ENCODE measurements around the gene KLK5. TPM values are rescaled to one million over a fixed set of nuclear protein-coding genes. Genes with fewer than 3 reads are reported as not detected.

Gene KLK5
- polyA plus RNA-seq, 3 donors: 1.6 to 2.7 (median 2.0) TPM

DNA sequence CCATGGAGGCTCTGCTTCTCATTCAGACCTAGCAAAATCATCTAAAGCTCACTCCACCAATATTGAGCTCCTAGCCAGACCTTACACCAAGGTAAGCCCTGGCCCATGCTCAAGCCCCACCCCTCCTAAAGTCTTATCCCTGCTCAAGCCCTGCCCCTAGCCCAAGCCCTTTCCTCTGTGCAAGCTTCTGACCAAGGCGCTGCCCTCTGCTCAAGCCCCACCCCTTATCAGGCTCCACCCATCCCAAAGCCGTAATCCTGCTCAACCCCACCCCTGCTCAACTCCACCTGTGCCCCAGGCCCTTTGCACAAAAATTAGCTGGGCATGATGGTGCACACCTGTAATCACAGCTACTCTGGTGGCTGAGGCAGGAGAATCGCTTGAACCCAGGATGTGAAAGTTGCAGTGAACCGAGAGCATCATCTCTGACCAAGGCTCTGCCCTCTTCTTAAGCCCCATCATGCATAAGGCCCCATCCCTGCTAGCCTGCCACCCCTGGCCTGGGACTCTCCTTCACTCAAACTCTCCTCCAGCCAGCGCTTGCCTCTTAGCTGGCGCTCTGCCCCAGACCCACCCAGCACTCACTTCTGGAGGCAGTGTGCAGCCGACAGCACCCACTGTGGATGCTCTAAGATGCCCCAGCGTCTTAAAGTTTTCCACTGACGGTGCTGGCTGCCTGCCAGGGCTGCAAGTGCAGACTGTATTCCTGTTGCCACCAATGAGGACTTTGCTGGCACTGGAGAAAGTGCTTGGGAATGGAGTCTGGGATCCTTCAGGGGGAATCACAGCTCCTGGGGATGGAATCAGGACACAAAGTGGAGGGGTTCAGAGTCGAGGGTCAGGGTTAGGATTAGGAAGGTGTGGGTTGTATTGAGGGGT lies 58.1 kb downstream of the KLK5 start:
- no peak for DNase-seq (ENCODE audit: low read depth in 3 of 3, low spot score in 2 of 3)

Other genes with a start within 250 kb of the KLK5 start
- gene SHANK1, start 233.2 kb downstream of the KLK5 start, polyA plus RNA-seq (ENCODE audit: insufficient read length in 3 of 3): 1 to 10 TPM; 3.5 to 5.0 (median 4.9) TPM
- gene CLEC11A, start 229.7 kb downstream of the KLK5 start, polyA plus RNA-seq (ENCODE audit: insufficient read length in 3 of 3): 10 to 100 TPM; 25.3 to 29.9 (median 27.2) TPM
- gene GPR32, start 182.6 kb downstream of the KLK5 start, polyA plus RNA-seq (ENCODE audit: insufficient read length in 3 of 3): not detected
- gene ACP4, start 162.6 kb downstream of the KLK5 start, polyA plus RNA-seq (ENCODE audit: insufficient read length in 3 of 3): under 1 TPM in 2 of 3 donors, not detected in 1; 0.13 to 0.15 TPM
- 1 to 10 TPM; 1.7 to 1.8 (median 1.8) TPM for gene KLK1, start 129.3 kb downstream of the KLK5 start, polyA plus RNA-seq (ENCODE audit: insufficient read length in 3 of 3)
- gene KLK15, start 119.5 kb downstream of the KLK5 start, polyA plus RNA-seq (ENCODE audit: insufficient read length in 3 of 3): not detected
- gene KLK3, start 98.1 kb downstream of the KLK5 start, polyA plus RNA-seq (ENCODE audit: insufficient read length in 3 of 3): under 1 TPM; 0.24 to 0.53 (median 0.42) TPM
- under 1 TPM; 0.18 to 0.22 (median 0.21) TPM for gene KLK2, start 79.6 kb downstream of the KLK5 start, polyA plus RNA-seq (ENCODE audit: insufficient read length in 3 of 3)
- not detected for gene KLK4, start 41.6 kb downstream of the KLK5 start, polyA plus RNA-seq (ENCODE audit: insufficient read length in 3 of 3)
- 10 to 100 TPM; 34.4 to 49.0 (median 41.2) TPM for gene KLK6, start 16.6 kb upstream of the KLK5 start, polyA plus RNA-seq (ENCODE audit: insufficient read length in 3 of 3)
- gene KLK7, start 30.9 kb upstream of the KLK5 start, polyA plus RNA-seq (ENCODE audit: insufficient read length in 3 of 3): 1 to 10 TPM; 4.0 to 9.4 (median 5.5) TPM
- 1 to 10 TPM; 1.2 to 1.9 (median 1.4) TPM for gene KLK8, start 48.6 kb upstream of the KLK5 start, polyA plus RNA-seq (ENCODE audit: insufficient read length in 3 of 3)
- gene KLK10, start 66.7 kb upstream of the KLK5 start, polyA plus RNA-seq (ENCODE audit: insufficient read length in 3 of 3): under 1 TPM; 0.15 to 0.19 (median 0.18) TPM
- under 1 TPM; 0.16 to 0.24 (median 0.22) TPM for gene KLK11, start 73.6 kb upstream of the KLK5 start, polyA plus RNA-seq (ENCODE audit: insufficient read length in 3 of 3)
- gene KLK12, start 82.0 kb upstream of the KLK5 start, polyA plus RNA-seq (ENCODE audit: insufficient read length in 3 of 3): not detected
- gene KLK13, start 112.1 kb upstream of the KLK5 start, polyA plus RNA-seq (ENCODE audit: insufficient read length in 3 of 3): under 1 TPM; 0.33 to 0.72 (median 0.62) TPM
- gene KLK14, start 129.8 kb upstream of the KLK5 start, polyA plus RNA-seq (ENCODE audit: insufficient read length in 3 of 3): under 1 TPM; 0.14 to 0.17 (median 0.15) TPM
- 1 to 10 TPM; 2.2 to 2.8 (median 2.4) TPM for gene CTU1, start 155.4 kb upstream of the KLK5 start, polyA plus RNA-seq (ENCODE audit: insufficient read length in 3 of 3)
- 1 to 10 TPM; 1.3 to 1.6 (median 1.3) TPM for gene SIGLEC9, start 171.9 kb upstream of the KLK5 start, polyA plus RNA-seq (ENCODE audit: insufficient read length in 3 of 3)
- under 1 TPM; 0.36 to 0.74 (median 0.42) TPM for gene SIGLEC7, start 189.3 kb upstream of the KLK5 start, polyA plus RNA-seq (ENCODE audit: insufficient read length in 3 of 3)